Smooth muscle cell (in vitro differentiated cells): Measurements from ENCODE around the gene CALM1. TPM values are rescaled to one million over a fixed set of nuclear protein-coding genes. Genes with fewer than 3 reads are reported as not detected.

Experiments
- DNase-seq: peaks from one replicate; lab custom pipeline; 2025; ENCODE audit not compliant: unreplicated experiment; lab: John Stamatoyannopoulos, UW
- H2AFZ ChIP-seq: fragments of 200-600 bp; sonication (generic); 2 replicates; pipeline ENCODE4 v1.6.0; 2016; ENCODE audit warnings: antibody characterized with exemption, low read depth, mild to moderate bottlenecking
- H3F3A ChIP-seq: fragments of 200-600 bp; sonication (generic); 2 replicates; pipeline ENCODE4 v1.6.0; 2017; ENCODE audit warnings: antibody characterized with exemption, low read depth
- H3K27ac ChIP-seq: fragments of 200-600 bp; sonication (generic); 2 replicates; pipeline ENCODE4 v1.5.1; 2016; ENCODE audit warnings: low read depth, mild to moderate bottlenecking
- H3K27me3 ChIP-seq: fragments of 200-600 bp; sonication (generic); 2 replicates; pipeline ENCODE4 v1.6.1; 2016; ENCODE audit warnings: low read depth, mild to moderate bottlenecking
- H3K36me3 ChIP-seq: fragments of 200-600 bp; sonication (generic); 2 replicates; pipeline ENCODE4 v1.5.1; 2016; ENCODE audit warnings: low read depth
- H3K4me1 ChIP-seq: fragments of 200-600 bp; sonication (generic); 2 replicates; pipeline ENCODE4 v1.5.1; 2016; ENCODE audit warnings: low read depth
- H3K4me2 ChIP-seq: fragments of 200-600 bp; sonication (generic); 2 replicates; pipeline ENCODE4 v1.6.0; 2016; ENCODE audit warnings: mild to moderate bottlenecking
- H3K4me3 ChIP-seq: fragments of 200-600 bp; sonication (generic); 2 replicates; pipeline ENCODE4 v1.5.1; 2016; ENCODE audit warnings: mild to moderate bottlenecking
- H3K79me2 ChIP-seq: fragments of 200-600 bp; sonication (generic); 2 replicates; pipeline ENCODE4 v1.6.0; 2016; ENCODE audit warnings: low read depth, mild to moderate bottlenecking
- H3K9ac ChIP-seq: fragments of 200-600 bp; sonication (generic); 2 replicates; pipeline ENCODE4 v1.6.0; 2016; ENCODE audit warnings: low read depth
- H3K9me3 ChIP-seq: fragments of 200-600 bp; sonication (generic); replicated peaks from 2 replicates; pipeline ENCODE4 v1.5.1; 2016; ENCODE audit warnings: low read depth
- H4K20me1 ChIP-seq: fragments of 200-600 bp; sonication (generic); 2 replicates; pipeline ENCODE4 v1.6.0; 2016; ENCODE audit warnings: low read depth
- CTCF ChIP-seq: fragments of 200-600 bp; sonication (generic); IDR thresholded peaks from 2 replicates; pipeline ENCODE4 v1.5.1; 2017; ENCODE audit warnings: borderline replicate concordance, mild to moderate bottlenecking, antibody characterized with exemption; ENCODE audit not compliant: insufficient read depth, poor library complexity, severe bottlenecking
- WGBS: methylation state at CpG from one replicate; pipeline ENCODE4 v1.1.7; 2016; ENCODE audit warnings: low lambda C conversion rate; 5-methylcytosine and 5-hydroxymethylcytosine counted together
- polyA plus RNA-seq: library from polyadenylated mRNA; unstranded; fragments of >200 nt; fragmentation: Nextera tagmentation; extraction: Ambion mirVana; gene quantifications from 2 replicates; pipeline ENCODE4 v1.2.1, GENCODE V29; 2016
- total RNA-seq: library from RNA; depleted of rRNA; stranded (reverse); fragments of >200 nt; gene quantifications from 2 replicates; pipeline ENCODE4 v1.2.3, GENCODE V29; 2014

Gene CALM1
- total and polyA plus RNA-seq, 2 experiments from 2014 or later, result 302 to 545 TPM

DNA sequence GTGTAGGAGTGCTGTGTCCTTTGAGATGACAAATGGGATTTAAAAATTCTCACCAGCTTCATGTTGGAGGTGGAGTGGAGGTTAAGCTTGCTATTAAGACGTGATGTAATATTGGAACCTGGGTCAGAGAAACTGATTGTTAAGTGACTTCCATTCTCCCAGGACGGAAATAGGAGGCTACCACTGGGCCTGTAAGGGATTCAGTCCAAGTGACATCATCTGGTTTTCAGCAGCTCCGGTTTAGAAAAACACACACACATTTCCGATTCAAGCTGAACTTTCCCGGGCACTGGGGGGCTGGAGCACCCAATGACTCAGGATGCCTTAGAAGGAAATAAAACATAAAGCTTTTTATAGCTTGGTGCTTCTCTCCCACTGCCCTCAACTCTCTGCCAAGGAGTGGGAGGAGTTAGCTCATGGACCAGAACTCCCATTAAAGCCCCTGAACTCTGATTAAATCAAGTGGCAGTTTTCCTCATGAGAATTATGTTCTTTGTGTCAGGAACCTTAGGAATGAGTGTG lies 12.4 kb downstream of the CALM1 start:
- Histone ChIP-seq H3K9ac (no peak overlapping the region), H3K27ac (peak overlapping the region; percentile 71), H3K4me1 (no peaks in the 10 kb centered on the region), H4K20me1 (peaks cover 22% of the 10 kb centered on the region), H3K4me3 (no peak overlapping the region), H3K36me3 (peaks cover 9% of the 10 kb centered on the region), H3K4me2 (peak overlapping the region; percentile 43), H3K27me3 (no peaks in the 10 kb centered on the region), H3K9me3 (no peaks in the 10 kb centered on the region), H2AFZ (no peak overlapping the region), H3K79me2 (no peaks in the 10 kb centered on the region), H3F3A (peaks cover 26% of the 10 kb centered on the region)
- peak; percentile 36 for DNase-seq
- no peak for TF ChIP-seq CTCF
- WGBS, result 23% methylated on average over 5 of the region's 5 CpGs

DNA sequence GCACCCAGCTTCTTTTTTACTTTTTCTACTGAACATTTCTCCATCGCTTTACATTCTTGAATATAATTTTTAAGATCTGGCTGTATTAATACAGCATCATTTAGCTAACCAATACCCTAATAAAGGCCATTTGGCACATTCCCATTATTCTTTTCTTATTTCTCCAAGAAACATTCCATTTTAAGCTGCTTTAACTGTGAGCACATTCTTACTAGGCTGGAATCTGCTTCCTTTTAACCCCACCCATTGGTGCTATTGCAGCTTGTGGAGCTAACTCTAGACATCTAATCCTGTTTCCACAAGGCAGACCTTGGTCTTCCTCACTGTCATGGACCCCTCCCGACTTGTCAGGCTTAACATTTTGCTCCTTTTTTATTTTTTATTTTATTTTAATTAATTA lies 15.2 kb downstream of the CALM1 start:
- H3K9me3 ChIP-seq, result no peaks in the 10 kb centered on the region
- DNase-seq, result no peak
- no peak overlapping the region for H2AFZ ChIP-seq
- no peaks in the 10 kb centered on the region for H3K27me3 ChIP-seq
- no peak overlapping the region for H3K27ac ChIP-seq
- H3K36me3 ChIP-seq, result no peaks in the 10 kb centered on the region
- no peak for TF ChIP-seq CTCF
- H3K4me2 ChIP-seq, result no peak overlapping the region
- H4K20me1 ChIP-seq, result no peaks in the 10 kb centered on the region
- peaks cover 6% of the 10 kb centered on the region for H3F3A ChIP-seq
- no peaks in the 10 kb centered on the region for H3K79me2 ChIP-seq
- WGBS, result 95% methylated on average over 2 of the region's 2 CpGs
- H3K4me1 ChIP-seq, result no peaks in the 10 kb centered on the region
- no peak overlapping the region for H3K4me3 ChIP-seq
- H3K9ac ChIP-seq, result no peak overlapping the region

- TF ChIP-seq CTCF, result no peak
- no peak overlapping the region for H2AFZ ChIP-seq
- H3K9ac ChIP-seq, result no peak overlapping the region
- no peaks in the 10 kb centered on the region for H3K79me2 ChIP-seq
- H3K36me3 ChIP-seq, result no peaks in the 10 kb centered on the region
- H3F3A ChIP-seq, result no peaks in the 10 kb centered on the region
- no peak overlapping the region for H3K27ac ChIP-seq
- WGBS, result 41% methylated on average over 7 of the region's 7 CpGs
- H3K27me3 ChIP-seq, result no peaks in the 10 kb centered on the region
- no peak for DNase-seq
- no peak overlapping the region for H3K4me3 ChIP-seq
- no peaks in the 10 kb centered on the region for H4K20me1 ChIP-seq
- no peak overlapping the region for H3K4me2 ChIP-seq
- no peaks in the 10 kb centered on the region for H3K9me3 ChIP-seq
- H3K4me1 ChIP-seq, result no peaks in the 10 kb centered on the region
Observed at GRCh38 chr14:90416720-90417119, 19.9 kb downstream of the CALM1 start.

DNA sequence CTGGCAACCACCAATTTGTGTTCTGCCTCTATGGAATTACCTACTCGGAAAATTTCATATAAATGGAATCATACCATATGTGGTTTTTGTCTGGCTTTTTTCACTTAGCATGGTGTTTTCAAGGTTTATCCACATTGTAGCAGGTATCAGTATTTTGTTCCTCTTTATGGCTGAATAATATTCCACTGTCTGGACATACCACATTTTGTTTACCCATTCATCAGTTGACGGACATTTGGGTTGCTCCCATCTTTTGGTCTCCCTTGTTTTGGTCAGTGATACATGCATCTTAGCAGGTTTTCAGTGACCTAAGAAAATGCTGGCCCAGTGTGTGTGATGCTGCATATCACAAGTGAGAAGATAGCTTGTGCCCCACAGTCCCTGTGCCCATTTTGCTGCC lies 21.2 kb downstream of the CALM1 start:
- no peaks in the 10 kb centered on the region for H3K36me3 ChIP-seq
- DNase-seq, result no peak
- H3K9me3 ChIP-seq, result no peaks in the 10 kb centered on the region
- no peaks in the 10 kb centered on the region for H3K27me3 ChIP-seq
- H3K4me3 ChIP-seq, result no peak overlapping the region
- no peak overlapping the region for H3K9ac ChIP-seq
- no peaks in the 10 kb centered on the region for H3K4me1 ChIP-seq
- H2AFZ ChIP-seq, result no peak overlapping the region
- no peaks in the 10 kb centered on the region for H3F3A ChIP-seq
- no peaks in the 10 kb centered on the region for H3K79me2 ChIP-seq
- no peak overlapping the region for H3K27ac ChIP-seq
- no peaks in the 10 kb centered on the region for H4K20me1 ChIP-seq
- TF ChIP-seq CTCF, result no peak
- H3K4me2 ChIP-seq, result no peak overlapping the region
- WGBS, result 92% methylated on average over 2 of the region's 2 CpGs
